Measurements from ENCODE around the gene STRIT1.
A peak's percentile ranks its signal among the peaks of the same experiment; 100 is the strongest.

Gene STRIT1

GRCh38 chr3:155326244-155326643, 32.8 kb upstream of the STRIT1 start:
- no peak for TF ChIP-seq JUND (IDR thresholded peaks at IDR 0.05; ENCODE audit: low read depth)
- in situ Hi-C loops (cut with HindIII; ENCODE audit: low pct_unique_long_range_greater_than_20kb, low sequenced_read_pairs), result no loop called here
- no peak for DNase-seq (ENCODE audit: low read depth in 1 of 2, low spot score in 1 of 2)

GRCh38 chr3:155325263-155325835, 31.9 kb upstream of the STRIT1 start:
- DNase-seq (ENCODE audit: low read depth in 1 of 2, low spot score in 1 of 2), result peak in 1 of 2 experiments; percentile 55
- in situ Hi-C loops (cut with HindIII; ENCODE audit: low pct_unique_long_range_greater_than_20kb, low sequenced_read_pairs), result no loop called here
- TF ChIP-seq JUND (IDR thresholded peaks at IDR 0.05; ENCODE audit: low read depth), result no peak

GRCh38 chr3:155323063-155323666, 29.7 kb upstream of the STRIT1 start:
- DNase-seq (ENCODE audit: low read depth in 1 of 2, low spot score in 1 of 2), result peak; percentile 34 to 86
- no peak for TF ChIP-seq JUND (IDR thresholded peaks at IDR 0.05; ENCODE audit: low read depth)
- in situ Hi-C loops (cut with HindIII; ENCODE audit: low pct_unique_long_range_greater_than_20kb, low sequenced_read_pairs), result no loop called here

GRCh38 chr3:155321418-155321817, 27.9 kb upstream of the STRIT1 start:
- no peak for DNase-seq (ENCODE audit: low read depth in 1 of 2, low spot score in 1 of 2)
- TF ChIP-seq JUND (IDR thresholded peaks at IDR 0.05; ENCODE audit: low read depth), result no peak
- in situ Hi-C loops (cut with HindIII; ENCODE audit: low pct_unique_long_range_greater_than_20kb, low sequenced_read_pairs), result no loop called here

GRCh38 chr3:155320934-155321333, 27.5 kb upstream of the STRIT1 start:
- no peak for TF ChIP-seq JUND (IDR thresholded peaks at IDR 0.05; ENCODE audit: low read depth)
- in situ Hi-C loops (cut with HindIII; ENCODE audit: low pct_unique_long_range_greater_than_20kb, low sequenced_read_pairs), result no loop called here
- no peak for DNase-seq (ENCODE audit: low read depth in 1 of 2, low spot score in 1 of 2)

GRCh38 chr3:155318740-155319139, 25.3 kb upstream of the STRIT1 start:
- in situ Hi-C loops (cut with HindIII; ENCODE audit: low pct_unique_long_range_greater_than_20kb, low sequenced_read_pairs), result no loop called here
- no peak for DNase-seq (ENCODE audit: low read depth in 1 of 2, low spot score in 1 of 2)
- no peak for TF ChIP-seq JUND (IDR thresholded peaks at IDR 0.05; ENCODE audit: low read depth)

DNA sequence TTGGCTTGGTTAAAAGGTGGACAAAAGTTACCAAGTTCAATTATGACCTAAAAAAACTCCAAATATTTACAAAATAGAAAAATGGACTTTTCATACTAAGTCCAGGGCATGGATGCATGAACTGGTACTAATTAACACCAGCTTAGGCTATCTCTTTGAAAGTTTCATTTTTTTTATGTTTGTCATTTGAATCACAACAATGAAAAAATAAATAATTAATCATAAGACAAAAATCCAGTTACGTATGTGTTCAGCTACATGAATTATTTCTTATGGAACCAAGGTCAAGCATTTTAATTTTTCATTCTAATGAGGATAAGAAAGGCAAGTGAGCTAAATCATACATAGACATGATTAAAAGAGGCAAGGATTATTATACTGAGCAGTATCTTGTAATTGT, 23.7 kb upstream of the STRIT1 start:
- no peak for TF ChIP-seq JUND (IDR thresholded peaks at IDR 0.05; ENCODE audit: low read depth)
- no peak for DNase-seq (ENCODE audit: low read depth in 1 of 2, low spot score in 1 of 2)
- in situ Hi-C loops (cut with HindIII; ENCODE audit: low pct_unique_long_range_greater_than_20kb, low sequenced_read_pairs), result no loop called here

- DNase-seq (ENCODE audit: low read depth in 1 of 2, low spot score in 1 of 2), result no peak
- no peak for TF ChIP-seq JUND (IDR thresholded peaks at IDR 0.05; ENCODE audit: low read depth)
- in situ Hi-C loops (cut with HindIII; ENCODE audit: low pct_unique_long_range_greater_than_20kb, low sequenced_read_pairs), result no loop called here
Observed at GRCh38 chr3:155316426-155316825, 22.9 kb upstream of the STRIT1 start.

GRCh38 chr3:155313916-155314315, 20.4 kb upstream of the STRIT1 start:
- in situ Hi-C loops (cut with HindIII; ENCODE audit: low pct_unique_long_range_greater_than_20kb, low sequenced_read_pairs), result no loop called here
- no peak for DNase-seq (ENCODE audit: low read depth in 1 of 2, low spot score in 1 of 2)
- no peak for TF ChIP-seq JUND (IDR thresholded peaks at IDR 0.05; ENCODE audit: low read depth)

DNA sequence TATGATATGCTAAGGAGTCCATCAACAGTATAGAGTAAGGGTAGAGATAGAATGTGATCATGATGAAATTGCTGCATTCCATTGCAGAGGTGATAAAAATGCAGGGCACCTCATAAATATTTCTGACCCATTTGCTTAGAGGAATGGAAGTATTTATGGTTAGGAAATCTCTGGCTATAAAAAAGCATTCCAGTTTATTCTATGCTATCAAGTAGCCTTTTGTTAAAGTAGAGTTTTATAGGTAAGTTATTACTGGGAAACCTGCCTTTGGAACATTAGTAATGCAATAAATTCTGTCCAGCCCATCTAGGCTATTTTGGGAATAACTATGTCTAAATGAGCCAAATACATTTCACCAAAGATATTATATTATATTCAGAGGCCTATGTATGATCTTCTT, 19.8 kb upstream of the STRIT1 start:
- no peak for DNase-seq (ENCODE audit: low read depth in 1 of 2, low spot score in 1 of 2)
- in situ Hi-C loops (cut with HindIII; ENCODE audit: low pct_unique_long_range_greater_than_20kb, low sequenced_read_pairs), result no loop called here
- TF ChIP-seq JUND (IDR thresholded peaks at IDR 0.05; ENCODE audit: low read depth), result no peak

DNA sequence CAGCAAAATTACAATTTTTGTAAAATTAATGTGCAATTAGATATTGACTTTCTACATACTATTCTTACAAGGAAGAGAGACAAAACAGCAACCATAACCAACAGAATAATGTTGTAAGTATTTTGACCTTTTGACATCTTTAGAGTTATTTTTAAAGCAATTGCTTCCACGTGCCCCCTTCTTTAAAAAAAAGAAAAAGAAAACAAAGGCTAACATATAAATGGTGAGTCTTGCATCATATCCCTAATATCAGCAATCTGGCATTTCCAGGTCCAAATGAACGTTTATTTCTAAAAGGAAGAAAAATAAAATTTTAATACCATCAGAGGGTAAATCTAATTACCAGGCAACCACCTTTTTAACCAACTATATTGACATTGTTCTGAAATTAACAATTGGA, 19.3 kb upstream of the STRIT1 start:
- no peak for DNase-seq (ENCODE audit: low read depth in 1 of 2, low spot score in 1 of 2)
- in situ Hi-C loops (cut with HindIII; ENCODE audit: low pct_unique_long_range_greater_than_20kb, low sequenced_read_pairs), result no loop called here
- no peak for TF ChIP-seq JUND (IDR thresholded peaks at IDR 0.05; ENCODE audit: low read depth)

DNA sequence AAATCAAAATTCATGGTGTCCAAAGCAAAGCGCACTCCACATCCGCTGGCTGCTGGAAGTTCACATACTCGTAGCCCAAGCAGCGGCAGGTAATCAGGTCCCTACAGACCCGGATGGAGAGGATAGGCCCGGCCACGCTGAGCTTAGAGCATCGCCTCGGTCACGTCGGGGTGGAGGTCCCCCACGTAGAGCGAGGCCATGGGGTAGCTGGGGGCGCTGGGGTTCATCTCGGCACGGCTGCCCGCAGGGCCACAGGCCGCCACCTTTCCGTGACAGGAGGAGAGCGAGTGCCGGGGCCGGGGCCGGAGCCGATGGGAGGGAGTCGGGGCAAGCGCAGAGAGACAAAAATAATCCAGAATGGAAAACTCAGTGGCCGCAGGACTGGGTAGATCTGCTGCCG, 16.1 kb upstream of the STRIT1 start:
- TF ChIP-seq JUND (IDR thresholded peaks at IDR 0.05; ENCODE audit: low read depth), result no peak
- DNase-seq (ENCODE audit: low read depth in 1 of 2, low spot score in 1 of 2), result no peak
- in situ Hi-C loops (cut with HindIII; ENCODE audit: low pct_unique_long_range_greater_than_20kb, low sequenced_read_pairs), result no loop called here

- in situ Hi-C loops (cut with HindIII; ENCODE audit: low pct_unique_long_range_greater_than_20kb, low sequenced_read_pairs), result no loop called here
- TF ChIP-seq JUND (IDR thresholded peaks at IDR 0.05; ENCODE audit: low read depth), result no peak
- no peak for DNase-seq (ENCODE audit: low read depth in 1 of 2, low spot score in 1 of 2)
Observed at GRCh38 chr3:155308831-155309230, 15.3 kb upstream of the STRIT1 start.

DNA sequence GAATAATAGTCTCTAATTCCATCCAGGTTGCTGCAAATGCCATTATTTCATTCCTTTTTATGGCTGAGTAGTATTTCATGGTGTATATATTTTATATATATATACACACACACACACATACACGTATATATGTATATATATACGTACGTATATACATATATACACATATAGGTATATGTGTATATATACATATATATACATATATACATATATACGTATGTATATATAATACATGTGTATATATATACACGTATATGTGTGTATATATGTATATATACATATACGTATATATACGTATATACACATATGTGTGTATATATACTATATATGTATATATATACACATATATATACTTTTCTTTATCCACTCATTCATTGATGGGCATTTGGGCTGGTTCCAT, 13.7 kb upstream of the STRIT1 start:
- no peak for TF ChIP-seq JUND (IDR thresholded peaks at IDR 0.05; ENCODE audit: low read depth)
- DNase-seq (ENCODE audit: low read depth in 1 of 2, low spot score in 1 of 2), result no peak
- in situ Hi-C loops (cut with HindIII; ENCODE audit: low pct_unique_long_range_greater_than_20kb, low sequenced_read_pairs), result no loop called here

Measured in T47D (cell line).